HG02981 (cell line): Measurements from ENCODE around the gene IL1RAP.
A peak's percentile ranks its signal among the peaks of the same experiment; 100 is the strongest.

ENCODE experiments used
- ATAC-seq: cut with Tn5 transposase; IDR thresholded peaks from one replicate; pipeline ENCODE4 v1.9.1; 2021; ENCODE audit warnings: mild to moderate bottlenecking, moderate library complexity; ENCODE audit not compliant: unreplicated experiment

IL1RAP gene

DNA sequence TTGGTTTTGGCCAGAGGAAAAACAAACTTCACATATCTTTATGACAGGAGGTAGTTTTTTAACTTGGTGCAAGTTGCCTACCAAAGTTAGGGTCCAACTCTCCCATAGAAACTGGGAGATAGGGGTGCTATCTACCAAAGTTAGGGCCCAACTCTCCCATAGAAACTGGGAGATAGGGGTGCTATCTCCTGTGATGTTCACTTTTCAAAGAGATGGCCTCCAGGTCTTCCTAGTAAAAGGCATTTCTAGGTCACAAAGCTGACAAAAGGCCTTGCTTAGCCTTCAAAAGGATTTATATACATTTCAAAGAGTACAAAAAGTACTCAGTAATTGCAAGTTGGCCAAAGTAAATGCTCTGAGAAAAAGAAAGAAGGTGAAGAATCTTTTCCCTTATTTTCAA, 27.1 kb downstream of the IL1RAP start:
- no peak for ATAC-seq

DNA sequence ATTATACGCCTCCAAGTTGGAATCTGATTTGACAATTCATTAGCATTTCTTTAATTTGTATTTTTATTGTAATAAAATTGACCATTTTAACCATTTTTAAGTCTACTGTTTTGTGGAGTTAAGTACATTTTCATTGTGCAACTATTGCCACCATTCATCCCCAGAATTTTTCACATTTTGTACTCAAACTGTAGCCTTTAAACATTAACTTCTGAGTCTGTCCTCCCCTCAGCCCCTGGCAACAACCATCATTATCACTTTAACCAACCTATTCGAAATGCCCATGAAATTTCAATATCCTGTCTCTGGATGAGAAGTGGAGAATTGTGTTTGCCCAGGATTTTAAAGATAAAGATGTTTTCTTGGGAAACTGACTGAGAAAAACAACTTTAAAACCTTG, 27.7 kb downstream of the IL1RAP start:
- no peak for ATAC-seq

DNA sequence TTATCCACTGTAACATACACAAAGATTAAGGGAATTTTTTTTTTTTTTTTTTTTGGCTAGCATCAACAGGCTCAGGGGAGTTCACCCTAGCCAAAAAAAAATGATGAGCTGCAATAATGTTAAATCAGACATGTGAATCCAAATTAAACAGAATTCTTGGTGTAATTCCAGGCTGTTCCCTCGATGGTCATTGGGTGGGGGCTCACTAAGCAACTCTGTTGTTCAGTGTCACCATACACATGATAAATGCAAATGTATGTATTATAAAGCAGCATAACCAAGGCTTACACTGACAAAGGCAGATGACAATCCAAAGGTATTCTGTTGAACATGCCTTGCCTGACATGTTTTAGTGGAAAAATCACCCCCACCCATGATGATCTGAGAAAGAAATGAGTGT, 29.0 kb downstream of the IL1RAP start:
- ATAC-seq: no peak

DNA sequence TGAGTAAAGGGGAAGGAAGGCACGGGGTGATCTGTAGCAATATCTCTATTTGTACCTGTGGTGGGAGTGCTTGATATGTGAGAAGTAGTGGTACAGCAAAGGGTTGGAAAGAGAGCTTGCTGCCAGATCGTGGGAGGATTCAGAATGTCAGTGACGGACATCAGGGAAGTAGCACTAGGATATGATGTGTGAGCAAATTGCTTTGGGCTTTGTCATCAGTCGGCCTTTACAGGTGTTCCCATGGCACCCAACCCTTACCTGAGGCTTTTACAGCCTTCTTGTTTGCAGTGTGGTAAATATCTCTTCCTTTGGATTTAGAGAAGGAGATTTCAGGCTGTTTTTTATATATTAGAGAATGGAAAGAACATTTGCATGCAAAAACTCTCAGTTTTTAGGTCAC, 29.8 kb downstream of the IL1RAP start:
- ATAC-seq: no peak

DNA sequence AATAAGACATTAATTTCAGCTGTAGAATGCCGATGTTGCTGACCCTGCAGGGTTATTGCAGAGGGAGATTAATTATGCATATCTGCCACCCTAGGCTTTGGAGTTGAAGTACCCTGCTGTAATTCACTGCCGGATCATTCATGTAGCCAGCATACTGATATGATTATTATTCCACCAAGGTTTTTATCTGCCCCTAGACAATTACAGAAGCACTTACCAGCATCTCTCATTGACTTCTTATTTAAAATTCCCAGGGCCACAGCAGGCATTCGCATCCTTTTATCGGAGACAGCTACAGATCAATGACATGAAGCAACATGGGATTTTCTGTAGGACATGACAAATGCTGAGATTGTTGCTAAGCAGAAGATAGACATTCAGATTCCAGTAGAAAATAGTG, 31.3 kb downstream of the IL1RAP start:
- ATAC-seq: no peak

DNA sequence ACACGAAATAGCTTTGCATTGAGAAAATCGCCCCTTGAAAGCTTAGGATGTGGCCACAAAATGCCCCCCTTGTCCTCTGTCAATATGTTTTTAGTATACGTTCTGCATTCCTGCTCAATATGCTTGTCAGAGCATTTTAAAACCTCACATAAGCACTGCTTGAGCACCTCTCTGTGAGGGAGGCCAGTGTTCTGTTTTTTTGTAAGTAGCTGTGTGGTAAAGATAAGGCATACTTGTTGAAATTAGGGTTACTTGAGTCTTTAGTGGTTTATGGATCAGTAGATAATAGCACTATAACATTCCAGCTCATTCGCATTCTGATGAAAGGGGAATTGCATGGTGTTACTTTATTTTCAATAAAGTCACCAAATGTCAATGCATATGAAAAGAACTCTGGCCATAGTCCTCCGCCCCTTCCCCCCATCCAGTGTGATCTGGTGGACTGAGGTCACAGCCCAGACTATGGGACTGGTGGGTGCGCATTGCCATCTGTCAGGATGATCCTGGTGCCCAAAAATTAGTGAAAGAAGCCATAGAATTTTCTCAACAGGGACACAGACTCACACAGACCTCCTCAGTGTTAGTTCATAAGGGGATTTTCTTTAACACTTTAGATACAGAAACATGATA, 33.1 kb downstream of the IL1RAP start:
- no peak for ATAC-seq

DNA sequence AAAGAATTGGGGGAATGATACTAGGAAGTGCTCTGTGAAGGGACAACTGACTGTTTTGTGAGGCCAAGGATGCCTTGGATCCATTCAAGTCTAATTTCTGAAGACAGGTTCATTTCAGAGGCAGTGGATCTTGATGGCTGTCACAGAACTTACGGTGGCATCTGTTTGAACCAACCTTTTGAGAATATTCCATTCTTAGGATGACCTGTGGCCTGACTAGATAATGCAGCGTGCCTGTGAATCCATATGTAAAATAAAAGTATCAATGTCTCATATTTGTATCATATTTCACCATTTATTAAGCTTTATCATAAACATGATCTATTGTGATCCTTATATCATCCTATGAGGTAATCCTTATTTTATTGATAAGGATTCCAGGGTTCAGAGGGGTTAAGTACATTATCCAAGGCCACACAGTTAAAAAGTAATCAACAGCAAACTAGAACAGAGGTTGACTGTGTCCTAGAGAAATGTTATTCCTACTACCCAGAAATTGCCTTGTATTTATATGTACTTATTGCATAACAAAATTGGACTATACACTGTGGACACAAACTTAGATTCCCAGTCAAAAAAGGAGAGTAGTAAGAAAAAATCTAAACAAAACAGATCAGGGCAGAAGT, 34.3 kb downstream of the IL1RAP start:
- ATAC-seq: no peak

DNA sequence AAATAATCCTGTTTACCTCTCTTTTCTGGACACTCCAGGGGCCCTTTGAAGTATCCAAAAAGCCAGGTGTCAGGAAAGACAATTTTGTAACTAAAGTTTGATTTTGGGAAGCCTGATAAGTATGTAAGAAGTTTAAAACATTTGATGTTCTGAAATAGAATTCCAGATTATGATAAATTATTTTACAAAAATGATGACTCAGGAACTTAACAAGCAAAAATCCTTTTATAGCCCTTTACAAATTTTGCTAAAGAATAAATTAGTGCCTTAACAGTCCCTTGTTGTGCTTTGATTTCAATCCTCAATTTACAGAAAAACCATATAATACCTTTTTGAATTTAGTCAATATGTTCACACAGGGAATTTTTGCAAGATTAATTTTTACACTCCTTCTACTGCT, 38.1 kb downstream of the IL1RAP start:
- no peak for ATAC-seq

DNA sequence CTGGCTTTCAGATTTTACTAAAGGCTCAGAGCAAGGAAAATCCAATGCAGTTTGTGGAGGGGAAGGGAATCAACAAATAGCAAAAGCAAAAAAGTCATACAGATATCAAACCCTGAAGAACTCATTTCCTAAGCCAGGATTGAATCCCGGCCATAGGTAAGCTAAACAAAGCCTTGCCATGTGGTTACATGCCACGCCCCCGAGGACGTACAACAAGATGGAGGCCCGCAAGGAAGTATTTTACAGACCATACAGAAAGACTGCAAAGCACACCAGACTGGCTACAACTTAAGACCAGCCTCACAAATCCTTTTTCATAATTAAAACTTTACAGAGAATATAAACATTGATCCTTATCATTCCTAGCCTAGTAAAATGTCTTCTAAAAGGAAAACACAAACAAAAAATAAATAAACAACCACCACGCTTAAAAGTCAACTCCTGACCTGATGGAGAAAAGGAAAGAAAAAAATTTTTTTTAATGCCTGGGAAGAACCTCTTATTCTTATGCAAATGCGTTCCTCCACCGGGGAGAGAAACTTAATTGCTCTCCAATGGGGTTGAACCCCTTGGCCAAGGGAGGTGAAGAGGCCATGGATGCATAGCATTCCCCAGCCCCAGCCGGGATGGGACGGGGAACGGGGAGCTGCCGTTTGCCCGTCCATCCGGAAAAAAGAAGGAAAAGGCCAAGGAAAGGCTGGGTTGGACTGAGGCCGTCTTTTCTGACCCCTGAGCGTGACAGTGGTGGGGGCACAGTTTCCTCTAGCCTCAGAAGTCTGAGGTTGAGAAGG, 39.3 kb downstream of the IL1RAP start:
- ATAC-seq: no peak

DNA sequence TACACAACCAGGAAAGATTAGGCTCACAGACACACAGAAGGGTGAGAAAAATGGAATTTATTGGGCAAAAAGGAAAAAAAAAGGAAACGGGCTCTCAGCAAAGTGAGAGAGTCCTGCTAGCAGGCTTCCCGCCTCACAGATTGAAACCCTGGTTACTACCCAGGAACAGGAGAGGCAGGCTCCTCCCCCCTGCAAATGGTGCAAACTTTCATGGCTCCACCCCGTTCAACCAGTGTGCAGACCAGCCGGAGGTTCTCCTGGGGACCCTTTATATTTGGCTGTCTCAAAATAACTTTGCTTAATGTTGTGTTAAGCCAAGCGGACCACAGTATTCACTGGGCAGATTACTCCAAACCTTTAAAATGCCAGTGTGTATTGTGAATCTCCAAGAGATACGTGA, 40.3 kb downstream of the IL1RAP start:
- ATAC-seq: no peak

DNA sequence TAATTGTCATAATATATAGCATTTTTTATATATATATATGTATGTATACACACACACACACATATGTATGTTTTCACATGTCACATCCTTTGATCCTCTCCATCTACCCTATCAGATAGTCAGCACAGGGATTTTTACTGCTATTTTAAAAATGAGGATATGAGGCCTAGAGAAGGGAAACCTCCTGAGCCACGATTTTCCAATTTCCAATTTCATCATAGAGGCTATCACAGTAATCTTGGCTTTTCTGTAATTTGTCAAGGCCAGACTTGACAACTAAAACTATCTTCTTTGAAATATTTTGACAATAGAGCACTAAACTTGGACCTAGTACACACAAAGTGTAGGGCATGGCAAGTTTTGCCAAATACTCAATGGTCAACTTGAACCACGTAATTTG, 42.5 kb downstream of the IL1RAP start:
- ATAC-seq: no peak

DNA sequence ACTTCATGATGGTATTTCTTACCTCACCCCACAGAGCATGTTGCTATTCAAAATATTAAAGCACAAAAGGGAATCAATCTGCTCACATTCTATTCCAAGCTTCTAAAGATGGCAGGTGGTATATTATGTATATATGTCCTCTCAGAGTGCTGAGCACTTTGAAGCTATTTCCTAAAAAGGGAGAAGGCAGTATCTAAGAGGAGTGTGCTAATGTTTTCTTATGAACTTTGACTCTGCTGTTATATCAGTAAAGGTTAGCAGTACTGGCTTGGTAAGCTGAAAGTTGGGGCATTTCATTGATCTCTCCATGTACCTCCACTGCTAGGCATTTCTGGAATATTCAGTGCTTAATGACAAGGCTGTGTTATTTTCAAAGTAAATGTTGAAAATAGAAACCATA, 43.4 kb downstream of the IL1RAP start:
- no peak for ATAC-seq

DNA sequence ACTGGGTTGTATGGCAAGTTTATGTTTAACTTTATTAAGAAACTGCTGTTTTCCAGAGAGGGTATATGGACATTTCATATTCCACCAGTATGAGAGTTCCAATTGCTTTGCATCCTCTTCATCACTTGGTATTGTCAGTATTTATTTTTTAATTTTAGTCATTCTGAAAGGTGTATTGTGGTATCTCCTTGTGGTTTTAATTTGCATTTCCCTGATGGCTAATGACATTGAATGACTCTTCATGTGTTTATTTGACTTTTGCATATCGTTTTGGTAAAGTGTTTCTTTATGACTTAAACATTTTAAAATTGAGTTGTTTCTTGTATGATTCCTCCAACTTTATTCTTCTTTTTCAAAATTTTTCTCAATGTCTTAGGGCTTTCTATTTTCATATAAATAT, 44.4 kb downstream of the IL1RAP start:
- ATAC-seq: no peak

DNA sequence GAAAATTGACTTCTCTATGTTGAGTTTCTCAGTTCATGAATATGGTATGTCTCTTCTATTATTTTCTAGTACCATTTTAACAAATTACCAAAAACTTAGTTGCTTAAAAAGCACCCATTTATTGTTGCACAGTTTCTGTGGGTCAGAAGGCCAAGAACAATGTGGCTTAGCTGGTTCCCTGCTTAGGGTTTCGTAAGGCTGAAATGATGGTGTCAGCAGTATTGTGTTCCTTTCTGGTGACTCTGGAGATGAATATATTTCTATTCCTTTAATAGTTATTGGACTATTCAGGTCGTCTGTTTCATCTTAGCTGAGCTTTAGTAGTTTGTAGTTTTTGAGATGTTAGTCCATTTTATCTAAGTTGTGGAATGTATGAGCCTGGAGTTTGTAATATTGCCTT, 44.9 kb downstream of the IL1RAP start:
- no peak for ATAC-seq

DNA sequence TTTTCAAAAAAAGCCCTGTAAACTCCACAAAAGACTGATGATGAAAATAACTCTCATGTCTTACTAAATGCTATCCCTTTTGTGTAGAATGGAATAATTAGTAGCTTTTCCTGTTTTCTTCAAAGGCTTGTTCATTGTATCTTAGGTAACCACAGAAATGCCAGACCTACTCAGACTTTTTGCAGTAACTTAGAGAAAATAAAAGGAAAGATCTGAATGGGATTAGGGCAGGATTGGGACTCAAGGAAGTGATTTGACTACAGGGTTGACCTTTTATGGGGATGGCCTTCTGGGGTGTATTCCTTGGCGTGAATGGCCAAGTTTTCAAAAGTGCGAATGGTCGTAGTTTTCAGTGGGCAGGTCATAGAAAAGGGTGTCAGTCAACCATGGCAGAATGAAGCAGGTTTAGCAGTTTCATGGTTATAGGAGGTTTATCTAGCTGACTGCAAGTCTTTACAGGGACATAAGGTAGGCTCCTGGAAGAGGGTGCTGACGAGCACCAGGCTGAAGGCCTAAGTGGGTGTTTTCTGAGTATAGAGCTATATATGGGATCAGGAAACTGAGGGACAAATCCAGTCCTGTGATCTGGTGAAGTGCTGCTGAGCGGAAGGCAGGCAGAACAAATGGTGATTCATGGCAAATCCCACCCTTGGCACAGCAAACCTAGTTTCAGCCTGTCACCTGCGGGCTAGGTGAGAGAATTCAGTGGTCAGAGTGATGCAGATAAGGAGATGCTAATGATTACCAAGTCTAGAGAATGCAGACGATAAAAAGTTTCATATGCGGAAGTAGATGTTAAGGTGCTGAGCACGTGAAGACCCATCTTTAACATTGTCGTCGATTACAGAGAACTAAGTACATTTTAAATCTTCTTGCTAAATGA, 46.4 kb downstream of the IL1RAP start:
- no peak for ATAC-seq

DNA sequence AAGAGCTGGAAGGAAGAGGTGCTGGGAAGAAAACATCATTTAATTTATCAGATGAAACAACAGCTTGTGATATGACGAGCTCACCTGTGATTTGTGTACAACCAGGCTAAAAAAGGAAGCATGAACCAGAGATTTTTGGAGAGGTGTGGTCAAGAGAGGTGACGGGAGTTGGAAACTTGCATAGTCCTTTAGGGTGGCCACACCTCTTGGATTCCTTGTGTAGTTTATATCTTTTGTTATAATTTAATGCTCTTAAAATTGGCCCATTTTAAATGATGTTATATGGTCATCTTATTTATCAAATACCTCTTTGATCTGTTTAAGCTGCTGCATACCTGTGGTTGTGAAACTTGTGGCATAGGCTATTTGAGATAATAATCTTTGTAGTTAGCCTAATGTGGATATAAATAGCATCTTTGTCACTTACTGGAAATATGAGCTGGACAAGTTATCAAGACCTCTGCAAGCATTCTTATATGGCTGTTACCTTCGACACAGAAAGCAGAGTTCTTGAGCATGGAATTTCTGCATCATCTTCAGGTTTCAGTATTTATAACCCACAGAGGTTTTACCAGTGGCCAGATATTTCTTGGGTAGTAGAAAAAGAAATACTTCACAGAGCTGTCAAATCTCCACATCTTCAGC, 49.1 kb downstream of the IL1RAP start:
- no peak for ATAC-seq

DNA sequence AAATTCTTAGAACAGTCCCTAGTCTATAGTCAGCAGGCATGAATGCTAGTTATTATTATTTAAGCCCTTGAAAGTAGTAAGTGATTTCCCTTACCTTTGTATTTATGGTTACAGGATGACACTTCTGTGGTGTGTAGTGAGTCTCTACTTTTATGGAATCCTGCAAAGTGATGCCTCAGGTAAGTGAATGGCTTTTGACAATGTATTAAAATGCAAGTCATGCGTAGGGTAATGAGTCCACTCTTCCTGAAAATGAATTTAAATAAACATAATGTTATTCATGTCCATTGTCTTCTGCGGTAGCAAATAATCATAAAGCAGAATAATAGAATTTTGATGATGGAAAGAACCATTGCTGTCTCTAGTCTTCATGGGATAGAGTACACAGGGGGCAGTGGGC, 50.3 kb downstream of the IL1RAP start:
- ATAC-seq: no peak

DNA sequence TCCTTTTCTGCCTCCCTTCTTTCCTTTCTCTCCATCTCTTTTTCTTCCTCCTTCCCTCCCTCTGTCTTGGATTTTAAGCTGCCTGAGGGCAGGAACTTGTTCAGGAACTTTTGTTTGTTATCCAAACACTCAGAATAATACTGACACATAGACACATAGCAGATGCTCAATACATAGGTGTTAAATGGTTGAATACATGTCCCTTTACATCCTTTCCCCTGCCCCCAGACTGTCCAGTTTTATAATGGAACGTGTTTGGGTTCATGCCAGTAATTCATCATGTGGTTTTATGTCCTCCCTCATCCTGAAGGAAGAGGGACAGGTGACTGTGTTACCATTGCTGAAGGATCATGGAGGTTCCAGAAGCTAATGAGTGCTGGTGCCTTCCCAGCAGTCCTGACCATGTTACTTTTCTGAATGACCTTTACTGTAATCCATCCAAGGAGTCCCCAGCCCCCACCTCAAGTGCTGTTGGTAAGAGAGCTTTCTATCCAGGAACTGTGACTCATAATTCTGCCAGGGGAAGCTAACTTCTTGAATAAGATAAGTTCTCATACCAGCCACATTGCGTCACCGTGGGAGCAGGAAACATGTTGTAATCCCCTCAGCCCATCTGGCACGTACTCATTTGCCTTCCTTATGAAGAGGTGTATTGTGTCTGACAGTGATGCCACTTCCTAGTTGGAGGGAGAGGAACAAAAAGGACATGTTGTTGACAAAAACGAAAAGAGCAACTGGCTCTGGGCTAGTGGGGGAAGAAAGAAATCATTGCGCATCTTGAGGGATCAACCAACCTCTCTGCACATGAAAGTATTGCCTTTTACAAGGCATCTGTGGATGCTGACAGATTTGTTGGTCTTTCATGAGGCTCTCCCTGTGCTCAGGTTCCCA, 52.4 kb downstream of the IL1RAP start:
- peak; percentile 53 for ATAC-seq

DNA sequence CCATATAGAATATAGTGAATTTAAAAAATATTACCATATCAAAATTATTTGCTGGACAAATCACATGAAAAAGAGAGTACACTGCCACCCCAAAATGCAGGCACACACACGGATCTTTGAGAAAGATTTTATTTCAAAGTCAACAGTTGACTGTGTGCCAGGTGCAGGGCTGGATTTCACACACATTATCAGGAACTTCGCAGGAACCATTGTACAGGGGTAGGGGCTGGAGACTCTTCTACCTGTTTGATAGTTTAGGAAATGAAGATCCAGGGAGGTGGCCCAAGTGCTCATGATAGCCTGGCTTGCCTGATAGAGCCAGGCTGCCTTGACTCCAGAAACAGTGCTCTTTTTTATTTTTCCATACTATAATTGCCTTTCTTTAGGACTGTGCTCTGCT, 54.2 kb downstream of the IL1RAP start:
- ATAC-seq: no peak

DNA sequence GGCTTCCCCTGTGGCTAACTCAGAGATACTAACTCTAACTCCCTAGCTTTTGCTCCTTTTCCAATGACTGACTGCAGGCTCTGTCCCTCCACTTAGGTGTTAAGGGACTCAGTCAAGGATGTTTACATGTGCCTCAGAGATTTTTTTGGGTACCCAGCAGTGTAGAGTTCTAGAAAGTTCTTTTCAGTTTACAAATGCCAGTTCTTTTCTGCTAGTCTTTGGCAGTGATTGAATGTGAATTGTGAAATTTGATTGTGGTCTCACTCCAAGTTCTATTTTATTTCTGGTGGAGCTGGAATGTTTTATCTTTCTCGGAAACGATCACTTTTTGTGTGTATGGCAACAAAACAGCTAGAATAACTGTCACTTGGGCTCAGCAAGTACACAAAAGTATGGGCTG, 60.6 kb downstream of the IL1RAP start:
- no peak for ATAC-seq
